Trophoblast cell (in vitro differentiated cells and primary cell): ENCODE measurements around the gene RALGAPA2.

Experiments used
- DNase-seq, 2 donors: peaks; one replicate each; pipeline ENCODE4 v3.0.0-alpha.2; 2016
- H2AFZ ChIP-seq: 2 replicates; pipeline ENCODE4 v1.6.1; 2013; ENCODE audit warnings: low read length, moderate library complexity, mild to moderate bottlenecking; ENCODE audit not compliant: insufficient read depth, poor library complexity
- H2AK5ac ChIP-seq: 2 replicates; pipeline ENCODE4 v1.6.1; 2013; ENCODE audit warnings: mild to moderate bottlenecking, low read length
- H2BK120ac ChIP-seq: 2 replicates; pipeline ENCODE4 v1.6.1; 2013; ENCODE audit warnings: low read length, mild to moderate bottlenecking, moderate library complexity; ENCODE audit not compliant: insufficient read depth, poor library complexity
- H2BK12ac ChIP-seq: 2 replicates; pipeline ENCODE4 v1.6.1; 2013; ENCODE audit warnings: mild to moderate bottlenecking, low read length, moderate library complexity
- H2BK5ac ChIP-seq: 2 replicates; pipeline ENCODE4 v1.6.1; 2013; ENCODE audit warnings: low read length, low read depth, moderate library complexity, mild to moderate bottlenecking; ENCODE audit not compliant: poor library complexity
- H3K14ac ChIP-seq: 2 replicates; pipeline ENCODE4 v1.6.1; 2013; ENCODE audit warnings: mild to moderate bottlenecking, low read length
- H3K18ac ChIP-seq: 2 replicates; pipeline ENCODE4 v1.6.1; 2013; ENCODE audit warnings: mild to moderate bottlenecking, low read length
- H3K23ac ChIP-seq: 2 replicates; pipeline ENCODE4 v1.6.1; 2013; ENCODE audit warnings: low read length
- H3K27ac ChIP-seq: 2 replicates; pipeline ENCODE4 v1.5.1; 2013; ENCODE audit warnings: low read depth, mild to moderate bottlenecking, inconsistent platforms, low read length, moderate library complexity
- H3K27me3 ChIP-seq: 2 replicates; pipeline ENCODE4 v1.6.1; 2013; ENCODE audit warnings: inconsistent platforms, mild to moderate bottlenecking, low read length, moderate library complexity; ENCODE audit not compliant: insufficient read depth
- H3K36me3 ChIP-seq, 2 experiments: 1 replicate in 1 of 2; 2 replicates in 1 of 2; pipeline ENCODE4 v1.6.1; 2013; ENCODE audit warnings: low read length in 2 of 2, mild to moderate bottlenecking in 2 of 2, moderate library complexity in 1 of 2; ENCODE audit not compliant: insufficient read depth in 2 of 2, control insufficient read depth in 1 of 2
- H3K4ac ChIP-seq: 2 replicates; pipeline ENCODE4 v1.6.1; 2013; ENCODE audit warnings: low read depth, mild to moderate bottlenecking, low read length, moderate library complexity
- H3K4me1 ChIP-seq, 2 experiments: 1 replicate in 1 of 2; 2 replicates in 1 of 2; pipeline ENCODE4 v1.6.1; 2013; ENCODE audit warnings: low read length in 2 of 2, mild to moderate bottlenecking in 2 of 2, moderate library complexity in 1 of 2; ENCODE audit not compliant: insufficient read depth in 2 of 2, control insufficient read depth in 1 of 2
- H3K4me2 ChIP-seq: 2 replicates; pipeline ENCODE4 v1.6.1; 2013; ENCODE audit warnings: inconsistent platforms, mild to moderate bottlenecking, low read length, moderate library complexity
- H3K4me3 ChIP-seq: 2 replicates; pipeline ENCODE4 v1.5.1; 2013; ENCODE audit warnings: mild to moderate bottlenecking, low read depth, low read length, inconsistent platforms
- H3K79me1 ChIP-seq: one replicate; pipeline ENCODE4 v1.6.1; 2013; ENCODE audit warnings: low read length
- H3K79me2 ChIP-seq: 2 replicates; pipeline ENCODE4 v1.6.1; 2013; ENCODE audit warnings: low read length, mild to moderate bottlenecking; ENCODE audit not compliant: control insufficient read depth, insufficient read depth, poor library complexity
- H3K9ac ChIP-seq: 2 replicates; pipeline ENCODE4 v1.6.1; 2013; ENCODE audit warnings: mild to moderate bottlenecking, low read length
- H3K9me3 ChIP-seq: 2 replicates; pipeline ENCODE4 v1.6.1; 2013; ENCODE audit warnings: low read depth, mild to moderate bottlenecking, control low read depth, inconsistent platforms, low read length; ENCODE audit not compliant: insufficient read depth
- H4K12ac ChIP-seq: 2 replicates; pipeline ENCODE4 v1.6.1; 2013; ENCODE audit warnings: low read depth, mild to moderate bottlenecking, low read length, moderate library complexity
- H4K8ac ChIP-seq: 2 replicates; pipeline ENCODE4 v1.6.1; 2013; ENCODE audit warnings: low read depth, mild to moderate bottlenecking, low read length, moderate library complexity
- H4K91ac ChIP-seq: one replicate; pipeline ENCODE4 v1.6.1; 2013; ENCODE audit warnings: low read depth, mild to moderate bottlenecking, low read length, moderate library complexity
- whole genome bisulfite sequencing: extraction: QIAGEN DNeasy Blood & Tissue Kit; methylation state at CpG from one replicate; pipeline ENCODE4 v1.1.7; 2013; ENCODE audit warnings: missing lambda C conversion rate; ENCODE audit not compliant: insufficient read length, insufficient coverage; ENCODE audit errors: extremely low coverage; 5-methylcytosine and 5-hydroxymethylcytosine counted together

RALGAPA2 gene

GRCh38 chr20:20706285-20706684 lies 6.2 kb downstream of the RALGAPA2 start:
- H3K4me2 ChIP-seq, result no peak overlapping the region
- H2AFZ ChIP-seq, result no peak overlapping the region
- no peak overlapping the region for H2BK120ac ChIP-seq
- H3K27ac ChIP-seq, result no peak overlapping the region
- H3K79me2 ChIP-seq, result no peaks in the 10 kb centered on the region
- no peak overlapping the region for H3K14ac ChIP-seq
- H2BK12ac ChIP-seq, result no peak overlapping the region
- no peak overlapping the region for H2AK5ac ChIP-seq
- no peak overlapping the region for H3K18ac ChIP-seq
- no peaks in the 10 kb centered on the region for H3K79me1 ChIP-seq
- no peak overlapping the region for H3K23ac ChIP-seq
- WGBS, result no CpG with 5 or more reads among the region's 6 CpGs
- H3K9ac ChIP-seq, result no peak overlapping the region
- no peaks in the 10 kb centered on the region for H3K4me1 ChIP-seq
- no peak overlapping the region for H4K91ac ChIP-seq
- no peaks in the 10 kb centered on the region for H3K27me3 ChIP-seq
- H4K8ac ChIP-seq, result no peak overlapping the region
- H3K9me3 ChIP-seq, result peaks cover 1% of the 10 kb centered on the region
- H3K4ac ChIP-seq, result no peak overlapping the region
- H2BK5ac ChIP-seq, result no peak overlapping the region
- no peak overlapping the region for H4K12ac ChIP-seq
- H3K36me3 ChIP-seq, result no peaks in the 10 kb centered on the region
- no peak for DNase-seq
- no peak overlapping the region for H3K4me3 ChIP-seq

- H4K8ac ChIP-seq, result no peak overlapping the region
- H4K91ac ChIP-seq, result no peak overlapping the region
- H3K4me1 ChIP-seq, result no peaks in the 10 kb centered on the region
- no peak overlapping the region for H3K27ac ChIP-seq
- no peak overlapping the region for H3K4me3 ChIP-seq
- H3K4me2 ChIP-seq, result no peak overlapping the region
- no CpG with 5 or more reads among the region's 7 CpGs for WGBS
- H3K4ac ChIP-seq, result no peak overlapping the region
- no peak overlapping the region for H3K14ac ChIP-seq
- no peak overlapping the region for H2AK5ac ChIP-seq
- H3K9ac ChIP-seq, result no peak overlapping the region
- H3K79me2 ChIP-seq, result no peaks in the 10 kb centered on the region
- no peaks in the 10 kb centered on the region for H3K27me3 ChIP-seq
- H3K18ac ChIP-seq, result no peak overlapping the region
- no peaks in the 10 kb centered on the region for H3K79me1 ChIP-seq
- H4K12ac ChIP-seq, result no peak overlapping the region
- H2BK5ac ChIP-seq, result no peak overlapping the region
- H2BK12ac ChIP-seq, result no peak overlapping the region
- no peak overlapping the region for H2BK120ac ChIP-seq
- peaks cover 1% of the 10 kb centered on the region for H3K9me3 ChIP-seq
- no peaks in the 10 kb centered on the region for H3K36me3 ChIP-seq
- no peak overlapping the region for H3K23ac ChIP-seq
- no peak for DNase-seq
- H2AFZ ChIP-seq, result no peak overlapping the region
Observed at GRCh38 chr20:20702330-20703245, 9.9 kb downstream of the RALGAPA2 start.

- WGBS, result no CpG with 5 or more reads among the region's 4 CpGs
- no peak overlapping the region for H3K4me2 ChIP-seq
- no peak overlapping the region for H3K27ac ChIP-seq
- no peak overlapping the region for H4K8ac ChIP-seq
- no peak overlapping the region for H3K14ac ChIP-seq
- no peak overlapping the region for H2BK12ac ChIP-seq
- no peaks in the 10 kb centered on the region for H3K4me1 ChIP-seq
- no peak overlapping the region for H3K23ac ChIP-seq
- no peaks in the 10 kb centered on the region for H3K79me2 ChIP-seq
- no peak overlapping the region for H3K4ac ChIP-seq
- no peak overlapping the region for H2BK5ac ChIP-seq
- H3K9me3 ChIP-seq, result peaks cover 1% of the 10 kb centered on the region
- H2AK5ac ChIP-seq, result no peak overlapping the region
- H3K18ac ChIP-seq, result no peak overlapping the region
- no peaks in the 10 kb centered on the region for H3K79me1 ChIP-seq
- no peak overlapping the region for H2AFZ ChIP-seq
- no peak overlapping the region for H4K91ac ChIP-seq
- no peak overlapping the region for H3K4me3 ChIP-seq
- DNase-seq, result no peak
- H3K36me3 ChIP-seq, result no peaks in the 10 kb centered on the region
- H3K9ac ChIP-seq, result no peak overlapping the region
- no peaks in the 10 kb centered on the region for H3K27me3 ChIP-seq
- H2BK120ac ChIP-seq, result no peak overlapping the region
- no peak overlapping the region for H4K12ac ChIP-seq
Observed at GRCh38 chr20:20699917-20700316, 12.5 kb downstream of the RALGAPA2 start.

- no CpG with 5 or more reads among the region's 3 CpGs for WGBS
- H2BK120ac ChIP-seq, result no peak overlapping the region
- no peak overlapping the region for H3K4ac ChIP-seq
- H3K27me3 ChIP-seq, result no peaks in the 10 kb centered on the region
- H3K4me1 ChIP-seq, result no peaks in the 10 kb centered on the region
- H3K4me3 ChIP-seq, result no peak overlapping the region
- H3K79me2 ChIP-seq, result no peaks in the 10 kb centered on the region
- no peak overlapping the region for H2BK12ac ChIP-seq
- H3K18ac ChIP-seq, result no peak overlapping the region
- H3K14ac ChIP-seq, result no peak overlapping the region
- no peak for DNase-seq
- no peak overlapping the region for H3K9ac ChIP-seq
- H3K36me3 ChIP-seq, result no peaks in the 10 kb centered on the region
- no peak overlapping the region for H4K12ac ChIP-seq
- H2BK5ac ChIP-seq, result no peak overlapping the region
- H3K23ac ChIP-seq, result no peak overlapping the region
- H3K27ac ChIP-seq, result no peak overlapping the region
- no peak overlapping the region for H4K91ac ChIP-seq
- no peak overlapping the region for H2AK5ac ChIP-seq
- peaks cover 1% of the 10 kb centered on the region for H3K9me3 ChIP-seq
- H3K79me1 ChIP-seq, result no peaks in the 10 kb centered on the region
- no peak overlapping the region for H3K4me2 ChIP-seq
- no peak overlapping the region for H4K8ac ChIP-seq
- no peak overlapping the region for H2AFZ ChIP-seq
Observed at GRCh38 chr20:20699144-20699543, 13.3 kb downstream of the RALGAPA2 start.
